H7 (cell line): ENCODE measurements around the gene SUV39H2. TPM values are rescaled to one million over a fixed set of nuclear protein-coding genes. Genes with fewer than 3 reads are reported as not detected.
"Not testable (repeated sequence)": the region's sequence is repeated elsewhere in the genome, so short reads cannot be mapped to it uniquely, and the experiment has no call there.

Source experiments
- DNase-seq: peaks from one replicate; pipeline ENCODE4 v3.0.0; 2012
- H3K27me3 ChIP-seq: 2 replicates; pipeline ENCODE4 v1.6.0; 2011; ENCODE audit warnings: mild to moderate bottlenecking, low read length; ENCODE audit not compliant: control insufficient read depth, insufficient read depth
- H3K36me3 ChIP-seq: replicated peaks from 2 replicates; pipeline ENCODE4 v1.5.1; 2011; ENCODE audit warnings: low read length; ENCODE audit not compliant: control insufficient read depth, insufficient read depth
- H3K4me3 ChIP-seq: 2 replicates; pipeline ENCODE4 v1.5.1; 2011; ENCODE audit warnings: low read depth, mild to moderate bottlenecking, control low read depth, low read length, moderate library complexity; ENCODE audit not compliant: insufficient read depth
- total RNA-seq: library from RNA; depleted of rRNA; stranded (reverse); fragments of >200 nt; shearing (Covaris generic); gene quantifications from 2 replicates; pipeline ENCODE4 v1.2.3, GENCODE V29; 2014

The SUV39H2 gene
- total RNA-seq, 1 experiment from 2014 or later, result 26.8 TPM

GRCh38 chr10:14904316-14904732 lies 25.7 kb downstream of the SUV39H2 start:
- peak; percentile 25 for DNase-seq
- H3K36me3 ChIP-seq, result peaks cover 13% of the 10 kb centered on the region
- H3K27me3 ChIP-seq, result no peaks in the 10 kb centered on the region
- no peak overlapping the region for H3K4me3 ChIP-seq

GRCh38 chr10:14904864-14905263 lies 26.2 kb downstream of the SUV39H2 start:
- Histone ChIP-seq H3K4me3 (no peak overlapping the region), H3K36me3 (peaks cover 13% of the 10 kb centered on the region), H3K27me3 (no peaks in the 10 kb centered on the region)
- no peak for DNase-seq

- DNase-seq, result no peak
- Histone ChIP-seq H3K27me3 (no peaks in the 10 kb centered on the region), H3K36me3 (peaks cover 13% of the 10 kb centered on the region), H3K4me3 (no peak overlapping the region)
Observed at GRCh38 chr10:14905890-14906289, 27.2 kb downstream of the SUV39H2 start.

GRCh38 chr10:14906765-14907164 lies 28.1 kb downstream of the SUV39H2 start:
- Histone ChIP-seq H3K4me3 (no peak overlapping the region), H3K36me3 (peaks cover 10% of the 10 kb centered on the region), H3K27me3 (no peaks in the 10 kb centered on the region)
- no peak for DNase-seq

- H3K4me3 ChIP-seq, H3K27me3 ChIP-seq, DNase-seq: not testable (repeated sequence)
- peaks cover 10% of the 10 kb centered on the region for H3K36me3 ChIP-seq
Observed at GRCh38 chr10:14907591-14907990, 28.9 kb downstream of the SUV39H2 start.

- DNase-seq, result no peak
- H3K4me3 ChIP-seq, result no peak overlapping the region
- H3K27me3 ChIP-seq, result no peaks in the 10 kb centered on the region
- peaks cover 10% of the 10 kb centered on the region for H3K36me3 ChIP-seq
Observed at GRCh38 chr10:14909101-14909500, 30.4 kb downstream of the SUV39H2 start.

- Histone ChIP-seq H3K4me3 (no peak overlapping the region), H3K36me3 (peaks cover 8% of the 10 kb centered on the region), H3K27me3 (no peaks in the 10 kb centered on the region)
- no peak for DNase-seq
Observed at GRCh38 chr10:14910953-14911352, 32.3 kb downstream of the SUV39H2 start.

GRCh38 chr10:14911801-14912200 lies 33.1 kb downstream of the SUV39H2 start:
- H3K27me3 ChIP-seq, result no peaks in the 10 kb centered on the region
- peaks cover 7% of the 10 kb centered on the region for H3K36me3 ChIP-seq

GRCh38 chr10:14916600-14916999 lies 37.9 kb downstream of the SUV39H2 start:
- H3K27me3 ChIP-seq, result no peaks in the 10 kb centered on the region
- H3K36me3 ChIP-seq, result no peaks in the 10 kb centered on the region
- no peak overlapping the region for H3K4me3 ChIP-seq
- no peak for DNase-seq

More at GRCh38 chr10:14911801-14912200, 33.1 kb downstream of the SUV39H2 start:
- no peak overlapping the region for H3K4me3 ChIP-seq
- DNase-seq, result no peak

GRCh38 chr10:14917827-14918226 lies 39.2 kb downstream of the SUV39H2 start:
- Histone ChIP-seq H3K27me3 (no peaks in the 10 kb centered on the region), H3K36me3 (no peaks in the 10 kb centered on the region), H3K4me3 (no peak overlapping the region)
- DNase-seq, result no peak

GRCh38 chr10:14918964-14919363 lies 40.3 kb downstream of the SUV39H2 start:
- Histone ChIP-seq H3K36me3 (no peaks in the 10 kb centered on the region), H3K27me3 (no peaks in the 10 kb centered on the region), H3K4me3 (no peak overlapping the region)
- DNase-seq, result no peak

- H3K4me3 ChIP-seq, result no peak overlapping the region
- no peak for DNase-seq
- no peaks in the 10 kb centered on the region for H3K36me3 ChIP-seq
- no peaks in the 10 kb centered on the region for H3K27me3 ChIP-seq
Observed at GRCh38 chr10:14924013-14924412, 45.3 kb downstream of the SUV39H2 start.

- Histone ChIP-seq H3K4me3 (no peak overlapping the region), H3K36me3 (no peaks in the 10 kb centered on the region), H3K27me3 (no peaks in the 10 kb centered on the region)
- DNase-seq, result no peak
Observed at GRCh38 chr10:14925268-14925667, 46.6 kb downstream of the SUV39H2 start.

GRCh38 chr10:14926061-14926470 lies 47.4 kb downstream of the SUV39H2 start:
- DNase-seq, result no peak
- no peak overlapping the region for H3K4me3 ChIP-seq
- H3K36me3 ChIP-seq, result no peaks in the 10 kb centered on the region
- H3K27me3 ChIP-seq, result no peaks in the 10 kb centered on the region

GRCh38 chr10:14926722-14927416 lies 48.2 kb downstream of the SUV39H2 start:
- no peak for DNase-seq
- Histone ChIP-seq H3K4me3 (no peak overlapping the region), H3K27me3 (no peaks in the 10 kb centered on the region), H3K36me3 (no peaks in the 10 kb centered on the region)

- no peaks in the 10 kb centered on the region for H3K27me3 ChIP-seq
- no peaks in the 10 kb centered on the region; the same call in 1 of the 2 replicates for H3K36me3 ChIP-seq
- no peak overlapping the region for H3K4me3 ChIP-seq
- DNase-seq, result no peak
Observed at GRCh38 chr10:14930610-14931009, 51.9 kb downstream of the SUV39H2 start.
